Measurements from ENCODE around the gene DNER.
"Not testable (repeated sequence)": the region's sequence is repeated elsewhere in the genome, so short reads cannot be mapped to it uniquely, and the experiment has no call there.

DNER gene

GRCh38 chr2:229392196-229392595, 322.2 kb downstream of the DNER start:
- DNase-seq (ENCODE audit: low spot score), result no peak

GRCh38 chr2:229388731-229389130, 325.6 kb downstream of the DNER start:
- DNase-seq (ENCODE audit: low spot score), result no peak

- DNase-seq (ENCODE audit: low spot score), result no peak
Observed at GRCh38 chr2:229387866-229388265, 326.5 kb downstream of the DNER start.

- no peak for DNase-seq (ENCODE audit: low spot score)
Observed at GRCh38 chr2:229380101-229380625, 334.2 kb downstream of the DNER start.

GRCh38 chr2:229378386-229378785, 336.0 kb downstream of the DNER start:
- DNase-seq (ENCODE audit: low spot score), result no peak

GRCh38 chr2:229376866-229377265, 337.5 kb downstream of the DNER start:
- DNase-seq (ENCODE audit: low spot score), result no peak

- no peak for DNase-seq (ENCODE audit: low spot score)
Observed at GRCh38 chr2:229375251-229375650, 339.1 kb downstream of the DNER start.

- DNase-seq (ENCODE audit: low spot score), result not testable (repeated sequence)
Observed at GRCh38 chr2:229373311-229373710, 341.0 kb downstream of the DNER start.

GRCh38 chr2:229372207-229372606, 342.1 kb downstream of the DNER start:
- DNase-seq (ENCODE audit: low spot score), result no peak

- no peak for DNase-seq (ENCODE audit: low spot score)
Observed at GRCh38 chr2:229371086-229371485, 343.3 kb downstream of the DNER start.

- no peak for DNase-seq (ENCODE audit: low spot score)
Observed at GRCh38 chr2:229370509-229370908, 343.8 kb downstream of the DNER start.

GRCh38 chr2:229363185-229363814, 351.1 kb downstream of the DNER start:
- DNase-seq (ENCODE audit: low spot score), result no peak

GRCh38 chr2:229350883-229351282, 363.5 kb downstream of the DNER start:
- no peak for DNase-seq (ENCODE audit: low spot score)

- DNase-seq (ENCODE audit: low spot score), result no peak
Observed at GRCh38 chr2:229350117-229350805, 364.1 kb downstream of the DNER start.

GRCh38 chr2:229348128-229348527, 366.2 kb downstream of the DNER start:
- DNase-seq (ENCODE audit: low spot score), result no peak

- no peak for DNase-seq (ENCODE audit: low spot score)
Observed at GRCh38 chr2:229346816-229347540, 367.4 kb downstream of the DNER start.

- DNase-seq (ENCODE audit: low spot score), result no peak
Observed at GRCh38 chr2:229344955-229345354, 369.4 kb downstream of the DNER start.

GRCh38 chr2:229344151-229344551, 370.2 kb downstream of the DNER start:
- no peak for DNase-seq (ENCODE audit: low spot score)

GRCh38 chr2:229343661-229344060, 370.7 kb downstream of the DNER start:
- no peak for DNase-seq (ENCODE audit: low spot score)

- DNase-seq (ENCODE audit: low spot score), result no peak
Observed at GRCh38 chr2:229342376-229342775, 372.0 kb downstream of the DNER start.

GRCh38 chr2:229340086-229340760, 374.1 kb downstream of the DNER start:
- DNase-seq (ENCODE audit: low spot score), result no peak

GRCh38 chr2:229339618-229340017, 374.7 kb downstream of the DNER start:
- DNase-seq (ENCODE audit: low spot score), result no peak

Measured in D341Med (cell line).